Mesenchymal stem cell (in vitro differentiated cells and primary cell): ENCODE measurements around the gene GPX5.

ENCODE experiments used
- DNase-seq: peaks from one replicate; pipeline ENCODE4 v3.0.0-alpha.2; 2013
- H2AFZ ChIP-seq: one replicate; pipeline ENCODE4 v1.6.1; 2013; ENCODE audit warnings: low read depth, mild to moderate bottlenecking, control low read depth, inconsistent platforms, low read length, moderate library complexity
- H2AK5ac ChIP-seq: 2 replicates; pipeline ENCODE4 v1.6.1; 2013; ENCODE audit warnings: low read length, moderate library complexity, mild to moderate bottlenecking, inconsistent platforms; ENCODE audit not compliant: severe bottlenecking
- H2BK120ac ChIP-seq: one replicate; pipeline ENCODE4 v1.6.1; 2013; ENCODE audit warnings: low read depth, mild to moderate bottlenecking, inconsistent platforms, low read length, moderate library complexity
- H2BK12ac ChIP-seq, 2 experiments: one replicate each; pipeline ENCODE4 v1.6.1; 2013; ENCODE audit warnings: inconsistent platforms in 2 of 2, low read length in 2 of 2, mild to moderate bottlenecking in 2 of 2, moderate library complexity in 2 of 2, control low read depth in 1 of 2
- H2BK15ac ChIP-seq: one replicate; pipeline ENCODE4 v1.6.1; 2013; ENCODE audit warnings: mild to moderate bottlenecking, low read depth, inconsistent platforms; ENCODE audit not compliant: poor library complexity, severe bottlenecking
- H2BK5ac ChIP-seq: 2 replicates; pipeline ENCODE4 v1.6.1; 2013; ENCODE audit warnings: low read depth, mild to moderate bottlenecking, low read length, control low read depth, inconsistent platforms; ENCODE audit not compliant: poor library complexity, severe bottlenecking
- H3K14ac ChIP-seq, 2 experiments: one replicate each; pipeline ENCODE4 v1.6.1; 2013; ENCODE audit warnings: inconsistent platforms in 2 of 2, low read length in 2 of 2, control low read depth in 1 of 2, mild to moderate bottlenecking in 1 of 2, moderate library complexity in 1 of 2
- H3K18ac ChIP-seq, 2 experiments: one replicate each; pipeline ENCODE4 v1.6.1; 2013; ENCODE audit warnings: inconsistent platforms in 2 of 2, low read length in 2 of 2, control low read depth in 1 of 2, low read depth in 1 of 2, mild to moderate bottlenecking in 1 of 2
- H3K23ac ChIP-seq, 2 experiments: one replicate each; pipeline ENCODE4 v1.6.1; 2013; ENCODE audit warnings: inconsistent platforms in 2 of 2, low read length in 2 of 2, mild to moderate bottlenecking in 2 of 2, moderate library complexity in 2 of 2, control low read depth in 1 of 2
- H3K27ac ChIP-seq: 2 replicates; pipeline ENCODE4 v1.5.1; 2013; ENCODE audit warnings: mild to moderate bottlenecking, moderate library complexity, low read length, control low read depth, inconsistent platforms; ENCODE audit not compliant: poor library complexity, severe bottlenecking
- H3K27me3 ChIP-seq, 2 experiments: 2 replicates each; pipeline versions ENCODE4 v1.6.1 to v1.7.0; 2013; ENCODE audit warnings: low read length in 2 of 2, mild to moderate bottlenecking in 2 of 2, moderate library complexity in 2 of 2, control low read depth in 1 of 2, inconsistent platforms in 1 of 2; ENCODE audit not compliant: control insufficient read depth in 1 of 2, insufficient read depth in 1 of 2
- H3K36me3 ChIP-seq, 2 experiments: 2 replicates each; pipeline versions ENCODE4 v1.6.1 to v1.7.0; 2013; ENCODE audit warnings: low read length in 2 of 2, control low read depth in 1 of 2, inconsistent platforms in 1 of 2, low read depth in 1 of 2, mild to moderate bottlenecking in 1 of 2; ENCODE audit not compliant: insufficient read depth in 2 of 2, control insufficient read depth in 1 of 2
- H3K4ac ChIP-seq, 2 experiments: one replicate each; pipeline ENCODE4 v1.6.1; 2013; ENCODE audit warnings: inconsistent platforms in 2 of 2, low read length in 2 of 2, mild to moderate bottlenecking in 2 of 2, moderate library complexity in 2 of 2, control low read depth in 1 of 2, low read depth in 1 of 2
- H3K4me1 ChIP-seq: 2 replicates; pipeline ENCODE4 v1.6.1; 2013; ENCODE audit warnings: low read depth, low read length, control low read depth; ENCODE audit not compliant: control insufficient read depth, insufficient read depth
- H3K4me2 ChIP-seq: 2 replicates; pipeline ENCODE4 v1.6.1; 2013; ENCODE audit warnings: low read length, mild to moderate bottlenecking, inconsistent platforms; ENCODE audit not compliant: poor library complexity, severe bottlenecking
- H3K4me3 ChIP-seq, 2 experiments: 2 replicates each; pipeline versions ENCODE4 v1.5.1 to v1.7.0; 2013; ENCODE audit warnings: low read length in 2 of 2, mild to moderate bottlenecking in 2 of 2, control low read depth in 1 of 2, low read depth in 1 of 2; ENCODE audit not compliant: insufficient read depth in 1 of 2
- H3K79me1 ChIP-seq: replicated peaks from 2 replicates; pipeline ENCODE4 v1.6.1; 2013; ENCODE audit warnings: mild to moderate bottlenecking, control low read depth, low read length, inconsistent platforms; ENCODE audit not compliant: poor library complexity, severe bottlenecking
- H3K9ac ChIP-seq: 2 replicates; pipeline ENCODE4 v1.7.0; 2013; ENCODE audit warnings: mild to moderate bottlenecking, low read length, moderate library complexity
- H3K9me3 ChIP-seq: 2 replicates; pipeline ENCODE4 v1.7.0; 2013; ENCODE audit warnings: mild to moderate bottlenecking, low read length; ENCODE audit not compliant: control insufficient read depth
- H4K8ac ChIP-seq: one replicate; pipeline ENCODE4 v1.6.1; 2013; ENCODE audit warnings: inconsistent platforms, mild to moderate bottlenecking, low read length, moderate library complexity
- H4K91ac ChIP-seq: one replicate; pipeline ENCODE4 v1.6.1; 2013; ENCODE audit warnings: mild to moderate bottlenecking, low read length, inconsistent platforms
- WGBS: methylation state at CpG from one replicate; pipeline ENCODE4 v1.1.7; 2013; ENCODE audit warnings: mixed read lengths; 5-methylcytosine and 5-hydroxymethylcytosine counted together

Gene GPX5

GRCh38 chr6:28553384-28553985, 27.8 kb downstream of the GPX5 start:
- H3K4me3 ChIP-seq: no peak overlapping the region
- peaks cover 22 to 31% of the 10 kb centered on the region in 2 experiments for H3K27me3 ChIP-seq
- H4K91ac ChIP-seq: no peak overlapping the region
- H3K23ac ChIP-seq: no peak overlapping the region
- H2BK5ac ChIP-seq: no peak overlapping the region
- H2BK120ac ChIP-seq: no peak overlapping the region
- no peak overlapping the region for H2BK15ac ChIP-seq
- H4K8ac ChIP-seq: no peak overlapping the region
- no peaks in the 10 kb centered on the region for H3K9me3 ChIP-seq
- H3K4me2 ChIP-seq: no peak overlapping the region
- no peak overlapping the region for H3K4ac ChIP-seq
- H3K27ac ChIP-seq: no peak overlapping the region
- no peak overlapping the region for H2AFZ ChIP-seq
- no peak overlapping the region for H2AK5ac ChIP-seq
- H3K14ac ChIP-seq: no peak overlapping the region
- H3K79me1 ChIP-seq: no peaks in the 10 kb centered on the region
- DNase-seq: no peak
- no peak overlapping the region for H3K9ac ChIP-seq
- WGBS: 33% methylated on average over 8 of the region's 8 CpGs
- no peak overlapping the region for H3K18ac ChIP-seq
- H3K36me3 ChIP-seq: no peaks in the 10 kb centered on the region
- no peak overlapping the region for H2BK12ac ChIP-seq
- H3K4me1 ChIP-seq: no peaks in the 10 kb centered on the region

GRCh38 chr6:28553986-28554881, 28.6 kb downstream of the GPX5 start:
- Histone ChIP-seq H3K14ac (no peak overlapping the region), H3K4me3 (no peak overlapping the region), H3K27ac (no peak overlapping the region), H3K36me3 (no peaks in the 10 kb centered on the region), H3K4me1 (no peaks in the 10 kb centered on the region), H2BK15ac (no peak overlapping the region), H3K18ac (no peak overlapping the region), H3K4ac (no peak overlapping the region), H2BK12ac (no peak overlapping the region), H3K9me3 (no peaks in the 10 kb centered on the region), H4K8ac (no peak overlapping the region), H3K4me2 (no peak overlapping the region), H2BK120ac (no peak overlapping the region), H3K27me3 (peaks cover 26 to 31% of the 10 kb centered on the region in 2 experiments), H4K91ac (no peak overlapping the region), H2BK5ac (no peak overlapping the region), H3K79me1 (no peaks in the 10 kb centered on the region), H3K9ac (no peak overlapping the region), H3K23ac (no peak overlapping the region), H2AK5ac (no peak overlapping the region), H2AFZ (no peak overlapping the region)
- DNase-seq: no peak
- 23% methylated on average over 25 of the region's 25 CpGs for WGBS

GRCh38 chr6:28555136-28555535, 29.5 kb downstream of the GPX5 start:
- Histone ChIP-seq H2BK12ac (no peak overlapping the region), H3K23ac (no peak overlapping the region), H3K14ac (no peak overlapping the region), H3K36me3 (no peaks in the 10 kb centered on the region), H3K4me2 (no peak overlapping the region), H3K4ac (no peak overlapping the region), H3K79me1 (no peaks in the 10 kb centered on the region), H3K27me3 (peaks cover 25 to 31% of the 10 kb centered on the region in 2 experiments), H2BK120ac (no peak overlapping the region), H4K91ac (no peak overlapping the region), H2BK5ac (no peak overlapping the region), H3K18ac (no peak overlapping the region), H3K9ac (no peak overlapping the region), H2AFZ (no peak overlapping the region), H2BK15ac (no peak overlapping the region), H3K27ac (no peak overlapping the region), H2AK5ac (no peak overlapping the region), H4K8ac (no peak overlapping the region), H3K4me3 (no peak overlapping the region), H3K9me3 (no peaks in the 10 kb centered on the region), H3K4me1 (no peaks in the 10 kb centered on the region)
- no peak for DNase-seq
- WGBS: no CpG with 5 or more reads among the region's 2 CpGs

GRCh38 chr6:28558629-28559028, 32.9 kb downstream of the GPX5 start:
- Histone ChIP-seq H2AFZ (no peak overlapping the region), H3K4ac (no peak overlapping the region), H2BK15ac (no peak overlapping the region), H3K27me3 (peaks cover 14 to 23% of the 10 kb centered on the region in 2 experiments), H2BK120ac (no peak overlapping the region), H2BK5ac (no peak overlapping the region), H3K79me1 (no peaks in the 10 kb centered on the region), H4K91ac (no peak overlapping the region), H3K23ac (no peak overlapping the region), H3K36me3 (no peaks in the 10 kb centered on the region), H3K4me2 (no peak overlapping the region), H3K14ac (no peak overlapping the region), H3K18ac (no peak overlapping the region), H3K4me3 (no peak overlapping the region), H2AK5ac (no peak overlapping the region), H3K4me1 (no peaks in the 10 kb centered on the region), H3K27ac (no peak overlapping the region), H3K9me3 (no peaks in the 10 kb centered on the region), H3K9ac (no peak overlapping the region), H2BK12ac (no peak overlapping the region), H4K8ac (no peak overlapping the region)
- DNase-seq: no peak
- 81% methylated on average over 3 of the region's 3 CpGs for WGBS
